Measurements from ENCODE around the gene CEP55.
"Not testable (repeated sequence)": the region's sequence is repeated elsewhere in the genome, so short reads cannot be mapped to it uniquely, and the experiment has no call there.

The CEP55 gene

GRCh38 chr10:93515071-93516005, 18.9 kb downstream of the CEP55 start:
- H3K27ac Mint-ChIP-seq: no peak overlapping the region
- H3K9me3 Mint-ChIP-seq: no peaks in the 10 kb centered on the region
- H3K36me3 Mint-ChIP-seq: peaks cover 43% of the 10 kb centered on the region
- H3K4me3 Mint-ChIP-seq: no peak overlapping the region
- ATAC-seq (no peak), DNase-seq (ENCODE audit: low spot score in 2 of 2) (no peak)
- no peaks in the 10 kb centered on the region for H3K4me1 Mint-ChIP-seq

- Mint-ChIP-seq H3K27ac (no peak overlapping the region), H3K4me1 (no peaks in the 10 kb centered on the region), H3K4me3 (no peak overlapping the region), H3K36me3 (peaks cover 44% of the 10 kb centered on the region), H3K9me3 (no peaks in the 10 kb centered on the region)
- DNase-seq (ENCODE audit: low spot score in 2 of 2) (no peak), ATAC-seq (no peak)
Observed at GRCh38 chr10:93516006-93516380, 19.6 kb downstream of the CEP55 start.

- Mint-ChIP-seq H3K4me1 (no peaks in the 10 kb centered on the region), H3K27ac (no peak overlapping the region), H3K36me3 (peaks cover 42% of the 10 kb centered on the region), H3K4me3 (no peak overlapping the region), H3K9me3 (no peaks in the 10 kb centered on the region)
- DNase-seq (ENCODE audit: low spot score in 2 of 2): no peak
- no peak for ATAC-seq
Observed at GRCh38 chr10:93518531-93518930, 22.1 kb downstream of the CEP55 start.

- H3K27ac Mint-ChIP-seq: no peak overlapping the region
- no peak overlapping the region for H3K4me3 Mint-ChIP-seq
- no peak for DNase-seq (ENCODE audit: low spot score in 2 of 2)
- H3K36me3 Mint-ChIP-seq: no peaks in the 10 kb centered on the region
- no peaks in the 10 kb centered on the region for H3K9me3 Mint-ChIP-seq
- ATAC-seq: no peak
- no peaks in the 10 kb centered on the region for H3K4me1 Mint-ChIP-seq
Observed at GRCh38 chr10:93535293-93535692, 38.9 kb downstream of the CEP55 start.

- not testable (repeated sequence) for H3K4me1 Mint-ChIP-seq; ATAC-seq; DNase-seq (ENCODE audit: low spot score in 2 of 2); H3K4me3 Mint-ChIP-seq; H3K36me3 Mint-ChIP-seq; H3K9me3 Mint-ChIP-seq; H3K27ac Mint-ChIP-seq
Observed at GRCh38 chr10:93540871-93541270, 44.5 kb downstream of the CEP55 start.

GRCh38 chr10:93541402-93542357, 45.3 kb downstream of the CEP55 start:
- Mint-ChIP-seq H3K4me1 (no peaks in the 10 kb centered on the region), H3K36me3 (no peaks in the 10 kb centered on the region), H3K9me3 (no peaks in the 10 kb centered on the region), H3K27ac (no peak overlapping the region), H3K4me3 (no peak overlapping the region)
- ATAC-seq: peak; percentile 54
- DNase-seq (ENCODE audit: low spot score in 2 of 2): peak in 1 of 2 donors; percentile 60

GRCh38 chr10:93542358-93542791, 46.0 kb downstream of the CEP55 start:
- H3K9me3 Mint-ChIP-seq: no peaks in the 10 kb centered on the region
- H3K4me3 Mint-ChIP-seq: no peak overlapping the region
- ATAC-seq (no peak), DNase-seq (ENCODE audit: low spot score in 2 of 2) (no peak)
- no peaks in the 10 kb centered on the region for H3K4me1 Mint-ChIP-seq
- H3K27ac Mint-ChIP-seq: no peak overlapping the region
- H3K36me3 Mint-ChIP-seq: no peaks in the 10 kb centered on the region

- ATAC-seq; H3K36me3 Mint-ChIP-seq; H3K4me3 Mint-ChIP-seq; H3K27ac Mint-ChIP-seq; H3K9me3 Mint-ChIP-seq; DNase-seq (ENCODE audit: low spot score in 2 of 2); H3K4me1 Mint-ChIP-seq: not testable (repeated sequence)
Observed at GRCh38 chr10:93546995-93547394, 50.6 kb downstream of the CEP55 start.

GRCh38 chr10:93547522-93547921, 51.1 kb downstream of the CEP55 start:
- DNase-seq (ENCODE audit: low spot score in 2 of 2): no peak
- H3K9me3 Mint-ChIP-seq: no peaks in the 10 kb centered on the region
- ATAC-seq: no peak
- no peaks in the 10 kb centered on the region for H3K4me1 Mint-ChIP-seq
- no peak overlapping the region for H3K27ac Mint-ChIP-seq
- H3K36me3 Mint-ChIP-seq: no peaks in the 10 kb centered on the region
- H3K4me3 Mint-ChIP-seq: no peak overlapping the region

GRCh38 chr10:93548376-93549071, 52.1 kb downstream of the CEP55 start:
- no peak overlapping the region for H3K27ac Mint-ChIP-seq
- H3K4me1 Mint-ChIP-seq: no peaks in the 10 kb centered on the region
- H3K36me3 Mint-ChIP-seq: no peaks in the 10 kb centered on the region
- DNase-seq (ENCODE audit: low spot score in 2 of 2) (no peak), ATAC-seq (no peak)
- H3K4me3 Mint-ChIP-seq: no peak overlapping the region
- H3K9me3 Mint-ChIP-seq: no peaks in the 10 kb centered on the region

- Mint-ChIP-seq H3K36me3 (no peaks in the 10 kb centered on the region), H3K27ac (no peak overlapping the region), H3K4me3 (no peak overlapping the region), H3K4me1 (no peaks in the 10 kb centered on the region), H3K9me3 (no peaks in the 10 kb centered on the region)
- no peak for ATAC-seq
- DNase-seq (ENCODE audit: low spot score in 2 of 2): no peak
Observed at GRCh38 chr10:93550606-93551005, 54.2 kb downstream of the CEP55 start.

GRCh38 chr10:93552780-93553179, 56.4 kb downstream of the CEP55 start:
- DNase-seq (ENCODE audit: low spot score in 2 of 2): no peak
- Mint-ChIP-seq H3K36me3 (no peaks in the 10 kb centered on the region), H3K27ac (no peak overlapping the region), H3K9me3 (no peaks in the 10 kb centered on the region), H3K4me1 (no peaks in the 10 kb centered on the region), H3K4me3 (no peak overlapping the region)
- no peak for ATAC-seq

- H3K4me3 Mint-ChIP-seq: no peak overlapping the region
- no peaks in the 10 kb centered on the region for H3K4me1 Mint-ChIP-seq
- no peaks in the 10 kb centered on the region for H3K9me3 Mint-ChIP-seq
- ATAC-seq: no peak
- no peak overlapping the region for H3K27ac Mint-ChIP-seq
- H3K36me3 Mint-ChIP-seq: no peaks in the 10 kb centered on the region
- no peak for DNase-seq (ENCODE audit: low spot score in 2 of 2)
Observed at GRCh38 chr10:93553482-93554315, 57.3 kb downstream of the CEP55 start.

- Mint-ChIP-seq H3K9me3 (no peaks in the 10 kb centered on the region), H3K27ac (no peak overlapping the region), H3K4me1 (no peaks in the 10 kb centered on the region), H3K4me3 (no peak overlapping the region), H3K36me3 (no peaks in the 10 kb centered on the region)
- DNase-seq (ENCODE audit: low spot score in 2 of 2): no peak
- ATAC-seq: no peak
Observed at GRCh38 chr10:93554316-93554663, 57.9 kb downstream of the CEP55 start.
